ENCODE measurements around the gene PHKG1.
"Not testable (repeated sequence)": the region's sequence is repeated elsewhere in the genome, so short reads cannot be mapped to it uniquely, and the experiment has no call there.

Gene PHKG1

GRCh38 chr7:56092789-56093531 is at the start of gene PHKG1:
Gene PHKG1 (minus strand): TSS chr7:56092952. CDS start chr7:56088941, 4,011 bp downstream.
- DNase-seq (ENCODE audit: low read depth), result peak; percentile 93

DNA sequence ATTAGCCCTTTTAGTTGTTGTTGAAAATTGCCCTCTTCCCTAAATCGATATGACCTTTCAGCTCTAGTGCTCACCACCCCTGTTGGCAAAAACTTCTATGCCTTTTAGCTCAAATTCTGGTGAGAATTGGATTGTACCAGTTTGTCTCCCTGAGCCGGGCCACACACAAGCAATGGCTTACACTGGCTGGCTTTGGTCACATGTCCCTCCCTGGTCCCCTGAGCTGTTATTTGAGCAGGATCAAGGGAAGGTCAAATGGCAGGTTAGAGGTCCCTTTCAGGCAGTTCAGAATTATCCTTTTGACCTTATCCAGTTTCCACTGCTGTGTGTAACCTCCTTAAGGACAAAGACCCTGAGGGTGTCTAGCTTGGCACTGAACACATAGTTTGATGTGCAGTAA is 38.3 kb upstream of the PHKG1 start:
- DNase-seq (ENCODE audit: low read depth), result not testable (repeated sequence)

DNA sequence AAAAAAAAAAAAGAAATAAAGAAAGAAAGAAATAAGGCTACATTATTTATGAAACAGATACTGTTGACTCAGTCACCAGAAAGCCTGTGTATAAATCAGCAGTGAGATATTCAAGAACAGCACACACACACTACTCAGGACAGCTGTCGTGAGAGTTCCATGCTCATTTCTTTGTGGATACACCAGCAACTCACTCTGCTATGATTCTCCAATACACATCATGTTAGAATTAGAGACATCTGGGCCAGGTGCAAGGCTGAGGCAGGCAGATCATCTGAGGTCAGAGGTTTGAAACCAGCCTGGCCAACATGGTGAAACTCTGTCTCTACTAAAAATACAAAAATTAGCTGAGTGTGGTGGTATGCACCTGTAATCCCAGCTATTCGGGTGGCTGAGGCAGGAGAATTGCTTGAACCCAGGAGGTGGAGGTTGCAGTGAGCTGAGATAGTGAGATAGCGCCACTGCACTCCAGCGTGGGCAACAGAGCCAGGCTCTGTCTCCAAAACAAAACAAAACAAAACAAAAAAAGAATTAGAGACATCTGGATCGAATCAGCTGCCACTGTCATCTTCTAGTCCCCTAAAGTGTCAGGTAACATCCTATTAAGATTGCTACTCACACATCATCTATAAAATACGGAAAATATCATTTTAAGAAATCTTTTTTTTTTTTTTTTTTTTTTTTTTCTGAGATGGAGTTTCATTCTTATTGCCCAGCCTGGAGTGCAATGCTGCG is 34.7 kb upstream of the PHKG1 start:
- DNase-seq (ENCODE audit: low read depth), result no peak

GRCh38 chr7:56125831-56126230 is 33.1 kb upstream of the PHKG1 start:
- no peak for DNase-seq (ENCODE audit: low read depth)

DNA sequence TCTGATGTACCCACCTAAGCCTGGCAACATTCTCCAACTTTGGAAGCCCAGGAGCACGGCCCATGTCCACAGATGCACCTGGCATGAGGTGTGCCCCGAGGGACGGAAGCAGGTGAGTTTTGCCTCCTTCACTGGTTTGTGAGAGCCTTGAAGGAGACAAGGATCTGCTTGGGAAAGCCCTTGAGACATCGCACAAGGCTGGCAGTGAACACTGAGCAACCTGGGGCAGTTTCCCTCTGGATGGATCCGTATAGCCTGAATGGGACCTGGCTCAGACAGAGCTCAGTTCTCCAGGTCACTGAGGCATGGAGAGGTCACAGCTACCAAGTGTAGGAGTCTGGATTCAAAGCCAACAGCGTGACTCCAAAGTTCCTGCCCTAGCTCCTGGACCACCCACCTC is 32.2 kb upstream of the PHKG1 start:
- DNase-seq (ENCODE audit: low read depth), result no peak

DNA sequence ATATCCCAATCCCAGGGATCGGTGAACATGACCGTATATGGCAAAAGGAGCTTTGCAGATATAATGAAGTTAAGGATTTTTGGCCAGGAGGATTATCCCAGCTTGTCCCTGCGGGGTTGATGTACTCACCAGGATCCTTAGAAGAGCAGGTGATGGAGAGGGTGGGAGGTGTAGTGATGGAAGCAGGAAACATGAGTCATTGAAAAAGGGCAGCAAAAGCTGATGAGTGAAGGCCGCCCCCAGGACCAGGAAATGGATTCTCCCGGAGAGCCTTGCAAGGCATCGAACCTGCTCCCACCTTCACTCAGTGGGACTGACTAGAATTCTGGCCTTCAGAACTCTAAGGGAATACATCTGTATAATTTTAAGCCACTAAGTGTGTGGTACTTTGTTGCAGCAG is 28.7 kb upstream of the PHKG1 start:
- no peak for DNase-seq (ENCODE audit: low read depth)

DNA sequence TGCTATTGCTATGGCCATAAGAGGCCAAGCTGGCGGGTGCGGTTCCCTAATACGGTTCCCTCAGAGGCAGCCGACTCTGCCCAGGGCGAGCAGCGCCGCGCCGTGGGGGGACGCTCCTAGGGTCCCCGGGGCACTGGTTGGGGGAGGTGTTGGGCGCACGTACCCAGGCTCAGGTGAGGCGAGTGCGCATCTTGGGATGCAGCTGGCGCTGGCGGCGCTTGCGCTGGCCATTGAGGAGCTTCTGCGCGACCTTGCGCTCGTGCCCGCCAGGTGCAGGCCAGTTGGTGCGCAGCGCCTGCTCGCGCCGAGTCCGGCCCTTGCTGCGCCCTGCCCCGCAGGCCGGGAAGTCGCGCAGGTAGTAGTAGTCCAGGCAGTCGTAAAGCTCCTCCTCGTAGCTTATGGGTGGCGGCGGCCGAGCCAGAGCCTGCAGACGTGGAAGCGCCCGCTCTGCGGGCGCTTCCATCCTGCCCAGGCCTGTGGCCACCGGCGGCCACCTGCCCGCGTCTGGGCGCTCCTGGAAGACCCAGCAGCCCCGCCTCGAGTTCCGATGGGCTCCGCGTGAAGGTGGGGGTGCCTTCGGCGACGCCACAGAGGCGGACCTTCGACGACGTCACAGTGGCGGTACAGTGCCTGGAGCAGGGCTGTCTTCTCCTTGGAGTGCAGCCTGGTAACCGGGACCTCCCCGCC is 23.2 kb upstream of the PHKG1 start, which contains the start of gene NUPR2:
TSS of gene NUPR2 (minus strand) at position 566 of the 687 bp plus-strand sequence. CDS start at position 463, 103 bp downstream.
- DNase-seq (ENCODE audit: low read depth), result no peak

DNA sequence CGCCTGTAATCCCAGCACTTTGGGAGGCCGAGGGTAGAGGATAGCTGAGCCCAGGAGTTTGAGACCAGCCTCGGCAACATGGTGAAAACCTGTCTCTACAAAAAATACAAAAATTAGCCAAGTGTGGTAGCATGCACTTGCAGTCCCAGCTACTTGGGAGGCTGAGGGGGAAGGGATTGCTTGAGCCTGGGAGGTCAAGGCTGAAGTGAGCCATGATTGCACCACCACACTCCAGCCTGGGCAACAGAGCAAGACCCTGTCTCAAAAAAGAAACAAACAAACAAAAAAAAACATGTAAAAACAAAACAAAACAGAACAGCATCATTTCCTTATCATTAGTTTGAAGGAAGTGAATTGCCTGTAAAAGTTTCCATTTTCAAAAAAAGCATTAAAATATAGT is 19.5 kb upstream of the PHKG1 start:
- not testable (repeated sequence) for DNase-seq (ENCODE audit: low read depth)

DNA sequence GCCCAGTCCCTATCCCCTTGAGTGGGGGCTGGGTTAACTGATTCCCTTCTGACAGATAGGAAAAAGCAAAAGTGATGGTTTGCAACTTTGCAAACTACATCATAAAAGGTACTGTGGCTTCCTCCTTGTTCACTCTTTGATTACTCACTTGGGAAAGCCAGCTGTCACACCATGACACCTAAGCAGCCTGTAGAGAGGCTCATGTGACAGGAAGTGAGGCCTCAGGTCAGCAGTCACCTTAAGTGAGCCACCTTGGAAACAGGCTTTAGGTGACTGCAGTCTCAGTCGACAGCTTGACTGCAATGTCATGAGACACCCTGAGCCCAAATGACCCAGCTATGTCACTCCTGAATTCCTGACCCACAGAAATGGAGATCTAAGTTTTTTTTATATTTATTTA is 17.9 kb upstream of the PHKG1 start:
- DNase-seq (ENCODE audit: low read depth), result no peak

DNA sequence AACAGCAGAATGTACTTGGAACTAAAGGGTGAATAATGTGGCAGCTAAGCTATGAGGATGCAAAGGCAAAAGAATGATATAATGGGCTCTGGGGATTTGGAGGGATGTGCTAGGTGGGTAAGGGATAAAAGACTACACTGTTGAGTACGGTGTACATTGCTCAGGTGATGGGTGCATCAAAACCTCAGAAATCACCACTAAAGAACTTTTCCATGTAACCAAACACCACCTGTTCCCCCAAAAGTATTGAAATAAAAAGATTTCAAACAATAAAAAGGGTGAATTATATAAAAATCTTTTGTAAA is 15.2 kb upstream of the PHKG1 start:
- no peak for DNase-seq (ENCODE audit: low read depth)

GRCh38 chr7:56106108-56107073 is 13.6 kb upstream of the PHKG1 start, which contains the start of gene CHCHD2:
Gene CHCHD2 (minus strand): TSS chr7:56106476. CDS start chr7:56106413, 63 bp downstream.
- peak; percentile 99 for DNase-seq (ENCODE audit: low read depth)

DNA sequence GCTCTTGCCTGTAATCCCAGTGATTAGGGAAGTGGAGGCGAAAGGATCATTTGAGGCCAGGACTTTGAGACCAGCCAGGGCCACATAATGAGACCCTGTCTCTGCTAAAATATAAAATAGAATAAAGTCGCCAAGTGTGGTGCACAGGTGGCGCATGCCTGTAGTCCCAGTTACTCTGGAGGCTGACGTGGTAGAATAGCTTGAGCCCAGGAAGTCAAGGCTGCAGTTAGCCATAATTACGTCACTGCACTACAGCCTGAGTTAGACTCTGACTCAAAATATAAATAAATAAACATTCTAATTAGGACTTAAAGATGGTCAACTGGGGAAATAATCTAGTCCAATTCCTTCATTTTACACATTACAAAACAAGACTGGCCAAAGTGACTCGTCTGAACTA is 12.8 kb upstream of the PHKG1 start:
- DNase-seq (ENCODE audit: low read depth), result peak; percentile 71

DNA sequence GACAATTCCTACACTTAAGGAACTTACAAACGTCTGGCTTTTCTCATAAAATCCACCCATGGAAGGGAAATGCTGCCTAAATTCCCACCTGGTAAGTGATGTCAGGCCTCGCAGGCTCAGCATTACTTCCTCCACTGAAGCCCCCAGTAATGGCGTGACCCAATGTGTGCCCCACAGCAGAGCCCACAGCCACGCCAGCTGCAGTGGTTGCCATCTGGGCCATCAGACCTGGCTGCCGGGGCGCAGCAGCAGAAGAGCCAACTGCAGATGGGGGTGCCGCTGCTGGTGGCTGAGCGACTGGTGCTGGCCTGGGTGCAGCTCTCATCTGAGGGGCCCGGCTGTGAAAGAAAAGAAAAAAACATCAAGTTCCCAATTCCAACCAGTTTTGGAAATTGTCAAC is 11.4 kb upstream of the PHKG1 start:
- not testable (repeated sequence) for DNase-seq (ENCODE audit: low read depth)

- DNase-seq (ENCODE audit: low read depth), result no peak
Measured at GRCh38 chr7:56099653-56100052, 6.9 kb upstream of the PHKG1 start.

DNA sequence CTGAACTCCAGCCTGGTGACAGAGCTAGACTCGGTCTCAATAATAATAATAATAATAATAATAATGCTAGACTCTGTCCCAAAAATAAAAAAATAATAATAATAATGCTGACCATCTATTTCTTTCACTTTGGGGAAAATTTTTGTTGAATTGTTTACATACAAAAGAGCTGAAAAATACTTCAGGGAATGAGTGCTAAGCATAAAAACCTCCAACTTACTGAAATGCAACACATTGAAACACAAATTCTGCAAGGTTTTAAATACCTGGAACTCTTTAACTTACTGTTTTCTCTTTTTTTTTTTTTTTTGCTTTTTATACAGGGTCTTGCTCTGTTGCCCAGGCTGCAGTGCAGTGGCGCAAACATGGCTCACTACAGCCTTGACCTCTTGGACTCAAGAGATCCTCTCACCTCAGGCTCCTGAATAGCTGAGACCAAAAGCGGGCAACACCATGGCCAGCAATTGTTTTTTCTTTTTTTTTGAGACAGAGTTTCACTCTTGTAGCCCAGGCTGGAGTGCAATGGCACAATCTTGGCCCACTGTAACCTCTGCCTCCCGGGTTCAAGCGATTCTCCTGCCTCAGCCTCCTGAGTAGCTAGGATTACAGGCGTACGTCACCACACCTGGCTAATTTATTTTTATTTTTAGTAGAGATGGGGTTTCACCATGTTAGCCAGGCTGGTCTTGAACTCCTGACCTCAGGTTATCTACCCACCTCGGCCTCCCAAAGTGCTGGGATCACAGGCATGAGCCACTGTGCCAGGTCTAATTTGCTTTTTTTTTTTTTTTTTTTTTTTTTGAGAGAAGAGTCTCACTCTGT is 5.6 kb upstream of the PHKG1 start:
- not testable (repeated sequence) for DNase-seq (ENCODE audit: low read depth)

- DNase-seq (ENCODE audit: low read depth), result peak; percentile 94
Measured at GRCh38 chr7:56097700-56098099, 4.9 kb upstream of the PHKG1 start.

- DNase-seq (ENCODE audit: low read depth), result not testable (repeated sequence)
Measured at GRCh38 chr7:56092388-56092787, 364 bp downstream of the PHKG1 start.

DNA sequence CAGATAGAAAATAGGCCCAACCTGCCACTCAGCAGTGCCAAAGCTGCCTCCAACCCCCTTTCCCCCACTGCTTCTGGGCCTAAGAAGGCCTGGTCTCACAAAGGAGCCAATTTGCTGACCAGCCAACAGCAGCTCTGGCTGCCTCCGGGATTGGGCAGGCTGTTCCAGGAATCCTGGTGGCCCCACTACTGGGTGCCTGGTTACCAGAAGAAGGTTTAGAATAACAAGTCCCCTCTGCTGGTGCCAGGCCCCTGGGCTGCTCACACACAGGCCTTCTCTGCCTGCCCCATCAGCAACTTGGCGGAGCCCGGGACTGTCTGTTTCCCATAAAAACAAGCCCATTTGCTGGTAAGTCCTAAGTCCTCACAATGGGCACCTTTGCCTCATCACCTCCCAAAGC is 1.2 kb downstream of the PHKG1 start:
- DNase-seq (ENCODE audit: low read depth), result peak; percentile 98

- DNase-seq (ENCODE audit: low read depth), result no peak
Measured at GRCh38 chr7:56087445-56087844, 5.3 kb downstream of the PHKG1 start.

DNA sequence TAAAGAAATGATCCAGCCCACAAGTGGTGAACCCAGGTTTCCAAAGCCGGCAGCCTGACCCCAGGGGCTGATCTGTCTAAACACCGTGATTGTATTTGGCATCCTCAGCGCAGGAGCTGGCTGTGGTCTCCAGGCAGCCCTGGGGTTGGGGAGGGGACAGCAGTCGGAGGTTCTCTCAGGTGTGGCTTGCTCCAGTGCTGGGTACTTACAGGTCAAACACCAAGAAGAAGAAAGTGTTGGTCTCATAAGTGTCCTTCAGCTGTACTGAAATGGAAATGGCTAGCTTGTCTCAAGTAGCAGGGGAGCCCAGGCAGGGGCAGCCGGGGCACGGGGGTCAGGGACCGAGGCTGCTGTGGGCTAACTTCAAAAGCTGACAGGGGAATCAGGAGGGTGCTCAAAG is 6.0 kb downstream of the PHKG1 start:
- no peak for DNase-seq (ENCODE audit: low read depth)
